GM12874 (cell line): ENCODE measurements around the gene PCDHA9.

ENCODE experiments used
- CTCF ChIP-seq: IDR thresholded peaks from 2 replicates; pipeline ENCODE4 v1.5.1; 2011; ENCODE audit warnings: low read depth, mild to moderate bottlenecking, control low read depth, low read length, moderate library complexity; ENCODE audit not compliant: insufficient read depth

The PCDHA9 gene

GRCh38 chr5:140881889-140882590, 33.9 kb downstream of the PCDHA9 start, which contains the start of gene PCDHA13:
PCDHA13 (plus strand) TSS chr5:140882124; CDS start chr5:140882269, 145 bp downstream.
- no peak for TF ChIP-seq CTCF

- TF ChIP-seq CTCF = no peak
Measured at GRCh38 chr5:140882591-140882899, 34.4 kb downstream of the PCDHA9 start.

GRCh38 chr5:140883373-140883772, 35.2 kb downstream of the PCDHA9 start:
- TF ChIP-seq CTCF = no peak

- TF ChIP-seq CTCF = no peak
Measured at GRCh38 chr5:140883927-140884697, 35.9 kb downstream of the PCDHA9 start.
